Neural progenitor cell (in vitro differentiated cells): ENCODE results near the gene PSPN.

Experiments
- CTCF ChIP-seq: fragments of 200-600 bp; sonication (generic); IDR thresholded peaks from 2 replicates; pipeline ENCODE4 v1.5.1; 2017; ENCODE audit warnings: antibody characterized with exemption, mild to moderate bottlenecking
- EZH2 ChIP-seq: fragments of 200-600 bp; sonication (generic); IDR thresholded peaks from 2 replicates; pipeline ENCODE4 v1.6.1; 2017; ENCODE audit warnings: antibody characterized with exemption, mild to moderate bottlenecking, moderate library complexity
- EZH2phosphoT487 ChIP-seq: fragments of 200-600 bp; sonication (generic); IDR thresholded peaks from 2 replicates; pipeline ENCODE4 v1.6.1; 2017; ENCODE audit warnings: antibody characterized with exemption

GRCh38 chr19:6362027-6362350 is 13.7 kb downstream of the PSPN start:
- TF ChIP-seq CTCF (no peak), EZH2 (no peak), EZH2phosphoT487 (no peak)
